ENCODE measurements around the gene RHBDL2.
"Not testable (repeated sequence)": the region's sequence is repeated elsewhere in the genome, so short reads cannot be mapped to it uniquely, and the experiment has no call there.

Gene RHBDL2

DNA sequence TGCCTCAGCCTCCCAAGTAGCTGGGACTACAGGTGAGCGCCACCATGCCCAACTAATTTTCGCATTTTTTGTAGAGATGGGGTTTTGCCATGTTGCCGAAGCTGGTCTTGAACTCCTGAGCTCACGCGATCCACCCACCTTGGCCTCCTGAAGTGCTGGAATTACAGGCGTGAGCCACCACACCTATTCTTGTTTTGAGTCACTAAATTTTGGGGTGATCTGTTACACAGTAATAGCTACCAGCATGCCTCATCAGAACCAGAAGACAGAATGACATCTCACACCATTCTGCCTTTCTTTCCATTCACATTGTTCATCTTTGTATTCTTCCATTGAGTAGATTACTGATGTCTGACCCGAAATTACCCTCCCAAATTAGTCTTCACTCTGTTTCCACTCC lies 9.1 kb downstream of the RHBDL2 start:
- no peak for DNase-seq (ENCODE audit: low spot score)

DNA sequence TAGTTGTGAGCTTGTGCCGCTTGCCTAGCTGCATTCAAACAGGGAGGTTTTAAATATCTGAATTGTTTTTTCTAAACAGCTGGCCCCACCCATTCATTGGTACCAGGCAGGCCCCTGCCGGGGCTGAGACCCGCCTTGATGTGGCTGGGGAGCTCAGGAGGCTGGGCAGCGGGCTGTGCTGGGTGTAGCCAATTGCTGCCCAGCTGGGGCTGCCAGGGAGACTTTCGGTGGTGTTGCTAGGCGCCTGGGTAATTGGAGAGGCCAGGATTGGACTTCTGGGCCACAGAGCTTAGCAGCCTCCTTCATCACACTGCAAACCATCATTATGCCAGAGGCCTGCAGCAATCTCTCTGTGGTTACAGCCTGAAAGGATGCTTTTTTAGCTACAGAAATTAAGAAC lies 12.2 kb downstream of the RHBDL2 start:
- no peak for DNase-seq (ENCODE audit: low spot score)

DNA sequence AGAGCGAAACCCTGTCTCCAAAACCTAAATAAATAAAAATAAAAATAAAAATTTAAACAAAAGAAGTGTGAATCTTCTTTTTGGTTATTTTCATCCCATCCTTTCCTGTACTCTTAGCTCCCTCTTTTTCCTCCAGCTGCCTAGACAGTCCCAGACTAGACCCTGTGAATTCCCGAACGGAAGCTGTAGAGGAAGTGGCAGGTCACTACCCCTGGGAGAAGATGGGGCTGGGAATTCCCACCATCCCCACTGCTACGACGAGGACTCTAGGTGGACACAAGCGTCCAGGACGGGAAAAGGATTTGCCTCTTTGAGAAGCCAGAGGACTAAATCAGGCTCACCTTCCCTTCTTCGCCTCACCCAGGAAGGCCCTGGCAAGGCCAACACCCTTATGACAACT lies 12.6 kb downstream of the RHBDL2 start:
- no peak for DNase-seq (ENCODE audit: low spot score)

DNA sequence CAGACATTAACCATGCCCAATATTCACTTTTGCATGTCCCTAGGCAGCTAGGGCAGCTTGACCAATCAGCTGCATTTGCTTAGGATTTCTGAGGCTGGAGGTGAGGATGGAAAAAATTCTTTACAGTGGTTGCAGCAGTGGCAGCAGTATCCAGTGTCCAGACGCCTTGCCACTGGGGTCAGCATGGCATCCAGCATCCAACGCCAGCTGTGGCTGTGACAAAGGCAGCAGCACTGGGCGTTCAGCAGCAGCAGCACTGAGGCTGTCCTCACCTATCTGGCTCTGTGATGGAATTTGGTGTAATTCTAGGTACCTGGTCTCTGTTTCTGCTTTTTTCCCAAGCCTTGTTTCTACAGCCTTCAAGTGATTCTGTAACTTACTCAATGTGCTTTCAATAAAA lies 15.5 kb downstream of the RHBDL2 start:
- no peak for DNase-seq (ENCODE audit: low spot score)

DNA sequence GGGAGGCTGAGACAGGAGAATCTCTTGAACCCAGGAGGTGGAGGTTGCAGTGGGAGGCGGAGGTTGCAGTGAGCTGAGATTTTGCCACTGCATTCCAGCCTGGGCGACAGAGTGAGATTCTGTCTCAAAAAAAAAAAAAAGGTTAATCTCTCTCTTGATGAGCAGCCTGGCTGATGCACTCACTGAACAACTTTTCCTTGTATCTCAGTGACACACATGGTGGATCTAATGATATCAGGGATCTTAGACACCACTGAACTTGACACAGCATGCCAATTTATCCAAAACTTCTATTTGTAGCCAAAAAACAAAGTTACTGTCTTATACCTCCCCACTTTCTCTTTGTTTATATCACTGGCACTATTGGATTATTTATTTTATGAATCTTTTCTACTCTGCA lies 16.2 kb downstream of the RHBDL2 start:
- DNase-seq (ENCODE audit: low spot score) = no peak

DNA sequence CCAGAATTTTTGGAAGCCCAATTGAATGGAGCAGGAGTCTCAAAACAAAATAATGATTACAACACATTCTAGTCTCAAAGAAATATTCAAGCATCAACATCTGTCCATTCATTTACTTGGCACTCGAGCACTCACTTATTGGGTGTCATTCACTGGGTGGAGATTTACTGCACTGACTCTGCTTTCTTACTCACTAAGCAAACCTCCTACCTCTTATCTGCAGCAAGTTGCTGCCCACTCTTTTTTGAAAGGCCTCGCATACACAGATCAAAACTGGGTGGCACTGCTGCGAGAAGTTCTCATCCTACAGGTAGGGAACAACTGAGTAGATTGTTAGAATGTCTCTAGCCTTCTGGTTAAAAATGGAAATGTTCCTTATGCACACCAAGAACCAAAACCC lies 18.0 kb downstream of the RHBDL2 start:
- DNase-seq (ENCODE audit: low spot score) = no peak

DNA sequence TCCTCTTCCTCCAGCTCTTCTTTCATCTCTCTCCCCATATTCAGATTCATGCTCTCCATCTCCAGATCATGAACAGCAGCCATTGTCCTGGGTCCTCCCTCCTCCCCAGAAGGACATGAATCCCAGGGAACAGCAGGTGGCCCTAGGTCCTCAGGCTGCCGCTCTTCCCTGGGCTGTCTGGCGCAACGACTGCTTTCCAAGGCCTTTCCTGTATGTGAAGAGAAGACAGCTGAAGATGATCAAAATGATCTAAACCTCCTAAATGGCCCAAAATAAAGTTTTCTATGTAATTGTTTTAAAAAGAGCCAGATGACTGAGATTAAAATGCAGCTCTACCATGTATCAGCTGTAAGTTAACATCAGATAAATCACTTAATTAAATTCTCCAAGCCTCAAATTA lies 22.5 kb downstream of the RHBDL2 start:
- peak; percentile 48 for DNase-seq (ENCODE audit: low spot score)

DNA sequence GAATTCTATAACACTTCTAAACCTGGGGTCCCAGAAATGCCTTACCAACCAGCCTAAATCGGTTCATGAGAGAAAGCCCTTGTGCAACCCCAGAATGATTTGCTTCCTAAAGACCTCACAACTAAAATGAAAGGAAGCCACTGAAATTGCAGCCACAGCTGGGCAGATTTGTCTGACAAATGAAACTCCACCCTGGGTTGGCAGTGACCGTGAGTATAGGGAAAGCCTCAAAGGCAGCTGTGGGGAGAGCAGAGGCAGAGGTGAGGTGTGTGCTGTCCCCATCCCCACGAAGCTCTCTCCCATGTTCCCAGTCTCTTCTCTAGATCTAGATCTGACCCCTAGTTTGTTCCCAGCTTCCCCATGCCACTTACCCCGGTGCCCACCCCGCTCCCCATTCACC lies 23.1 kb downstream of the RHBDL2 start:
- DNase-seq (ENCODE audit: low spot score) = no peak

DNA sequence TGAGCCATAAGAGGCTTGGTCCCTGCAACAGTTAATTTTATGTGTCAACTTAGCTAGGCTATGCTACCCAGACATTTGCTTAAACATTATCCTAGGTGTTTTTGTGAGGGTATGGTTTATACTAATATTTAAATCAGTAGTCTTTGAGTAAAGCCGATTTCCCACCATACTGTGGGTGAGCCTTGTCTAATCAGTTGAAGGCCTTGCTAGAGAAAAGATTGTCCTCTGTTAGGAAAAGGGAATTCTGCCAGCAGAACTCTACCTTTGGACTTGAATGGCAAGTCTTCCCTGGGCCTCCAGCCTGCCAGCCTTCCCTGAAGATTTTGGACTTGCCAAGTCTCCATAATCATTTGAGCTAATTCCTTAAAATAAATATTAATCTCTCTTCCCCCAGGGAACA lies 23.9 kb downstream of the RHBDL2 start:
- DNase-seq (ENCODE audit: low spot score) = no peak

DNA sequence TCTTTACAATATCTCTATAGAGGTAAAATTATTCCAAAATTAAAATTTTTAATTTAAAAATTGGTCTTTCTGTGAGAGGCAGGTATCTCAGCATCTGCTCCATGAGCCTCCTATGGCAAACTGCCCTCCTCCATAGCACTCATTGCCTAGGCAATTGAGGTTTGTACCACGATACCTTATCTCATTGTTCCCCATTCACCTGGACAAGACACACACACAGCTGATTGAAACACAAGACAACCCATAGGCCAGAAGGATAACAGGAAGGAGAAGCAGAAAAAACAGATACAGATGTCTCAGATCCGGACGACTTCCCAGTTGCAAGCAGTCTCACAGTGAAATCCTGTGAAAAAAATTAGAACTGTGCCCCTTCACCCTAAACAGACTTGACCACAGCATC lies 24.3 kb downstream of the RHBDL2 start:
- no peak for DNase-seq (ENCODE audit: low spot score)

DNA sequence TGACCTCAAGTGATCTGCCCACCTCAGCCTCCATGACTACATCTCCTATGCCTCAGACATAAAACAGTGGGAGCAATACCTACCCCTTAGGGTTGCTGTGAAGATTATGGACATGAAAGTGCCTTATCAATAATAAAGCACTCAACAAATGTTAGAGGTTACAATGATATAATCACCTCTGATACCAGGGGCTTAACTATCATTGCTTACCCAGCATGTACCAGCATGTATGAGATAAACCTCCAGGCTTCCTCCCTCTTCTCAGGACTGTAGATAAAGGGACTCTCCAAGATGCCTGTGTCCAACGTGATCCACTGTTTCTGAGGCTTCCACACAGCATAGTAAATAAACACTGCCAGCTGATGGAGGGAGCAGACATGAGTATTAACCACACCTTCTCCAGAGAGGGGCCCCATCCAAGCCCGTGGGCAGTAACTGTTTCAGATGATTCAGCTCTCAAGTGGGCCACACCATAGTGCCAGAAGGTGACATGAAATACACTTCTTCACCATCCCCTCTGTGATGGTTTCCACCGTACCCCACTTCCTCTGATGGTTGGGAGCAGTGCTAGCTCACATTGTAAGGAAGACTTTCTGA lies 26.2 kb downstream of the RHBDL2 start:
- no peak for DNase-seq (ENCODE audit: low spot score)

DNA sequence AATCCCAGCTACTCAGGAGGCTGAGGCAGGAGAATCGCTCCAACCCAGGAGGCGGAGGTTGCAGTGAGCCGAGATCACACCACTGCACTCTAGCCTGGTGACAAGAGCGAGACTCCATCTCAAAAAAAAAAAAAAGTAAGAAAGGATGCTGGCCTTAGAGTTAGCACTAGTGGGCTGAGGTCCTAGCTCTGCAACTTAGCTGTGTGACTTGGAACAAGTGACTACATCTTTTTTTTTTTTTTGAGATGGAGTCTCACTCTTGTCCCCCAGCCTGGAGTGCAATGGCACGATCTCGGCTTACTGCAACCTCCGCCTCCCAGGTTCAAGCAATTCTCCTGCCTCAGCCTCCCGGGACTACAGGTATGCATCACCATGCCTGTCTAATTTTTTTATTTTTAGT lies 26.7 kb downstream of the RHBDL2 start:
- not testable (repeated sequence) for DNase-seq (ENCODE audit: low spot score)

DNA sequence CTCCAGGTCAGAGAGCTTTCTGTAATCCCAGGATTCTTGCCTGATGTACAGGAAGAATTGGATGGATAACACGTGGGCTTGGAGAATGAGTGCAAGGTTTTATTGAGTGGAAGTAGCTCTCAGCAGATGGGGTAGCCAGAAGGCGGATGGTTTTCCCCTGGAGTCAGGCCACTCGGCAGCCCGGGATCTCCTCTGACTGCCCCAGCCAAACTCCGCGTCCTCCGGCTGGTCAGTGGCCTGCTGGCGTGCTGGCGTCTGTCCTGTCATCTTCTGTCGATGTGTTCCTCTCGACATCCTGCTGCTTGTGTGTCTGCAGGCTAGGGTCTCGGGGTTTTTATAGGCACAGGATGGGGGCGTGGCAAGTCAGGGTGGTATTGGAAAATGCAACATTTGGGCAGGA lies 32.8 kb downstream of the RHBDL2 start:
- DNase-seq (ENCODE audit: low spot score) = no peak

DNA sequence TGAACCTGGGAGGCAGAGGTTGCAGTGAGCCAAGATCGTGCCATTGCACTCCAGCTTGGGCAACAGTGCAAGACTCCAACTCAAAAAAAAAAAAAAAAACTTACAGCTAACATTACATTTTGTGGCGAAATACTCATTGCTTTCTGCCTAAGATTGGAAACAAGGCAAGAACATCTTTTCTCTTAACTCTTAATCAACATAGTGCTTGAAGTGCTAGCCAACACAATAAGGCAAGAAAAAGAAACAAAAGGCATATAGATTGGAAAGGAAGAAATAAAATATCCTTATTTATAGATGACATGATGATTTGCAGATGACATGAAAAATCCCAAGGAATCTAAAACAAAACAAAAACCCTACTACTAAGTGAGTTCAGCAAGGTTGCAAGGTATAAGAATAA lies 35.6 kb downstream of the RHBDL2 start:
- no peak for DNase-seq (ENCODE audit: low spot score)

DNA sequence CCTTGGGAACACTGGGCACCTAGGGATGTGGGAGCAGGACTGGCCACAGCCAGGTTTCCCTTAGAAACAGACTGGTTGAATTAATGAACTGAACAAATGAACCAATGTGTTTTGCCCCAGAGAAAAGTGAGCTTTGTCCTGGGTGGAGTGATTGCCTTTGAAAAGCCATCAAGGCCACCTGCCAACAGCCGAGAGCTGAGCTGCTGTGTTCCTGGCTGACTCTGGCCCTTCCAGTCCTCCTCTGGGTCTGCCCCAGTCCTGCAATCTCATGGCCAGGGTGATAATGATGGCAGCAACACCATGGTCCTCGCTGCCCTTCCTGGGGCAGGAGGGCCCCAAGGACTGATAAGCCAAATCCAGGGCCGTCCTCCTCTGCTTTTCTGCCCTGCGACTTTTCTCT lies 42.1 kb downstream of the RHBDL2 start:
- no peak for DNase-seq (ENCODE audit: low spot score)

DNA sequence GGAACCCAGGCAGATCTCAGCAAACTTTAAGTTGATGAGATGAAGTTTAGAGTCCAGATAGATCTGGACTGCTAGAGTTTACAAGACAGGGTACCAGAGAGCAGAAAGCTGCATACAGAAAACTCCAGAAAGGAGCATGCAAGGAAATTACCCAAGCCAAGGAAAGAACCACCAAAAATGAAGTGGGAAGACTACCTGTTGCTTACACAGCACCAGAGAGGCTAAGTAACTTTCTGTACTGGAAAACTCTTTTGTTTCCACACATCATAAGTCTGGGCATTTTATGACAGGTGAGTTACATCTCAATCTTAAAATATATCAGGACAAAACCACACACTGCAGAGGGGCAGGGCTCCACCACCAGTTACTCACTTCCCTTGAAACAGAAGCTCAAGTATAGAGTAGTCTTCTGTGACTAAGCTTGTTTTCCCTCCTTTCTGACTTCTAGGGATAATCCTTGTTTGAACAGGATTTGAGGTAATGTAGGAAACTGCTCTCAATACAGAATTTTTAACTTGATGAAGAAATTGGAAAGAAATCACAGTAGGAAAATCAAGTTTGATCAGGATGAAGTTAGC lies 42.9 kb downstream of the RHBDL2 start:
- DNase-seq (ENCODE audit: low spot score) = no peak

DNA sequence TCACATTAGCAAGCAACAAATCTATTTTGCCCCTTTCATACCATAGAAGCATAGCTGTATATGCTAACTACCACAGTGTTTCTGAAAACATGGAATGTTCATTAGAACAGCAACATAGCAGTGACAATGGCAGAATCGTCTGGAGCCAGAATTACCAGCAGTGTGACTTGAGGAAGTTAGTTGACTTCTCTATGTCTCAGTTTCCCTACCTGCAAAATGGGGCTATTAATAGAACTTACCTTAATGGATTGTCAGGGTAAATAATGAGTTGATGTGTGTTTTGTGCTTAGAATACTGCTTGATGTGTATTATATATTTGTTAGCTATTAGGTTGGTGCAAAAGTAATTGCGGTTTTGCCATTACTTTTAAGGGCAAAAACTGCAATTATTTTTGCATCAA lies 45.5 kb downstream of the RHBDL2 start:
- no peak for DNase-seq (ENCODE audit: low spot score)

DNA sequence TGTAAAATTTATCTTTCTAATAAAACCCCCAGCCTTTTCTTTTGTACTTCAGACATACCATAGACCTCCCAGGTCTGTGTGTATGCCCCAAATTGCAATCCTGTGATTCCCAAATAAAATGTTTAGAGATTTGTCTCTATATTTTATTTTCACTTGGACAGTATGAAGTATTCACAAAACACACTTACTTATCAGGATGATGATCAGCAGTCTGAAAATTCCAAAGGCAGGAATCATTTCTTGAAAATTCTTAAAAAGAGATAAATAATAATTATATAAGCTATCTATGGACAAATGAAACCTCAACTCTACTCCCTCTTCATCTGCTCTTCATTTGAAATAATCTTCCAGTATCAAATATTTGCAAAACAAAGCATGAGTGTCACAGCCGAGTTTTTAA lies 48.7 kb downstream of the RHBDL2 start:
- DNase-seq (ENCODE audit: low spot score) = no peak

DNA sequence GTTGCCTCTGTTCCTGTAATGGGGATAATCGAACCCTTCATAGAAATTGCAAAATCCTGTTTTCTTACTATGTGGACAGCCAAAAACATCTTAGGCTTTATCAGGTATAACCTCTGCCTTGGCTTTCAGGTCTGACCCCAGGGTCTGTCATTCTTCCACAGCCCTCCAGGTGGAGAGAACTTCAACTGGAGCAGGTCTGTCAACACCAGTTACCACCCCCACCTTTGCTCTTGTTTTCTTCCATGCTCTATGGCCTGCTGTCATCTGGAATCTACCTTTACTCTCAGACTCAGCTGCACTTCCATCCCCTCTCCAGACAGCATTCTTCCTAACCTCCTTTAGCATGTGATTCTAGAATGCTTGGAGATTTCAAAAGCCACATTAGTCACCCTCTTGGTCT lies 49.9 kb downstream of the RHBDL2 start:
- DNase-seq (ENCODE audit: low spot score) = peak; percentile 68

DNA sequence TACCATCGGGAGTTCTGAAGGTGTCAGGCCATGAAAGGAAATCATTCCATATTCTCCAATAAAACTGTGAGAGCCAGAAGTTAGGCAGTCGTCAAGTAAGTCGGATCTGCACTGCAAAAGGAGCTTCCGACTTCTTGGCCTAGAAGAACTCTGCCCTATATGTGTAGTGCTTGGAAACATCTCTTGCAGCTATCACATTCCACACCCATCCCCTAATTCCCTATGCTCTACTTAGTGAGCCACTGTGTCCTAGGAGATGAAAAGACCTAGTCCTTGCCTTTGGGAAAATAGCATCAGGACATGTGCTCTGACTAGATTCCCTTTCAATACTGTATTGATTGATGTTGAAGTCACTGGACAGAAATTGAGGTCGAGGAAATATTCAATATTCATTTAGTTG lies 52.0 kb downstream of the RHBDL2 start:
- DNase-seq (ENCODE audit: low spot score) = no peak

DNA sequence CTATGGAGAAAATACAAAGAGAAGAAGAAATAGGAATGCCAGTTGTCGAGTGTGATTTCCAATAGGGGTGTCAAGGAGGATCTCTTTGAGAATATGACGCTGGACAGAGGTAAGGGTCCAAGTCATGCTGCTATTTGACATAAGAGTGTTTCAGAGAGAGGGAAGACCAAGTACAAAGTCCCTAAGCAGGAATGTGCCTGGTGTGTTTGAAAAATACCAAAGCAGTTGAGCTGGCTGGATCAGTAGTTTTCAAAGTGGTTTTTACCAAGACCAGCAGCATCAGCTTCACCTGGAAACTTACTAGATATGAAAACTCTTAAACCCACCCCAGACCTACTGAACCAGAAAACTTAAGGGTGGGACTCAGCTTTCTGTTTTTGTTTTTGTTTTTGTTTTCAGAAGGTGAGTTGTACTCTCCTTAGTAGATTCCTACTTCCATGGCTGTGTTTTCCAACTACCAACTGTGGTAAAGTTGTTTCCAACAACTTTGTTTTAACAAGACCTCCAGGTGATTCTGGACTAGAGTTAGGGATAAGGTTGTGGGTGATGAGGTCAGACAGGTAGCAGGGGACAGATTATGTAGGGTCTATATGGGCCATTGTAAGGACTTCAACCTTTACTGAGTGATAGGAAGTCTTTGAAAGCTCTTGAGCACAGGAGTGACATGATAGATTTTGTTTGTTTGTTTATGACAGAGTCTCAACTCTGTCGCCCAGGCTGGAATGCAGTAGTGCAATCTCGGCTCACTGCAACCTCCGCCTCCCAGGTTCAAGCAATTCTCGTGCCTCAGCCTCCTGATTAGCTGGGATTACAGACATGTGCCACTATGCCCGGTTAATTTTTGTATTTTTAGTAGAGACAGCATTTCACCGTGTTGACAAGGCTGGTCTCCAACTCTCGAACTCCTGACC lies 53.0 kb downstream of the RHBDL2 start:
- DNase-seq (ENCODE audit: low spot score) = peak; percentile 31

DNA sequence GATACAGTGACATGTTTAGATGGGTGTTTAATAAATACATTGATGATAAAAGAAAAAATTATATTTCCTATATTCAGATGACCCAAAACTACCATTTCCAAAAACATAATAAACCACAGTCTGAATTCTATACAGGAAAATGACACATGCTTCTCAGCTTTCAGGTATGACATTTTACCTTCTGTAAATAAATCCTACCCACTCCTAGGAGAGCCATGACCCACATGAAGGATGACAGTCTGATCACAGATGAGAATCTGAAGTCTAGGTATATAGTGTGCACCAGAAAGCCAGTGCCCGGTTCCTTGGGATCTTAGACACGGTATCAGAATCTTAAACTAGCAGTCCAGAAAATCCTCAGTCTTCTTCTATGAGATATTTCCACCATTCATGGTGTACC lies 56.5 kb downstream of the RHBDL2 start:
- DNase-seq (ENCODE audit: low spot score) = no peak

DNA sequence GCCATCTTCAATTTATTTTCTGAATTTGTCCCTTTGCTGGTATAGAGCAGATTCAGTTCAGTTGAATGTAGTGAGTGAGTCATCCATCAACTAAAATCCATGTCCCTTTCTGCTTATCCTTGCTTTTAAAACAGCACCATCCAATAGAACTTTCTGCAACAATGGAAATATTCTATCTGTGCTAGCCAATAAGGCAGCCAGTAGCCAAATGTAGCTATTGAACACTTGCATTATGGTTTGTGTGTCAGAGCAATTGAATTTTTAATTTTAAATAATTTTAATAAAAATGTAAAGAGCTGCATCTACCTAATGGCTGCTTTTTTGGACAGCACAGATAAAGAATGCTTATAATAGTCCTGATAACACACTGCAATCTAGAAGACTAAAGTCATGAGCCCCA lies 60.1 kb downstream of the RHBDL2 start, which contains the start of gene GJA9:
GJA9 (minus strand) TSS at position 101 of the 400 bp plus-strand sequence. CDS start 5,489 bp downstream, outside the sequence.
- DNase-seq (ENCODE audit: low spot score) = no peak
